Upper lobe of left lung (tissue), 6 donors: ENCODE data around the gene TFPI2. TPM values are rescaled to one million over a fixed set of nuclear protein-coding genes. Genes with fewer than 3 reads are reported as not detected.

ENCODE experiments used
- ATAC-seq, 2 donors: fragments of 200-7000 bp; cut with Tn5 transposase; one replicate each; pipeline ENCODE4 v1.9.1; 2022; ENCODE audit warnings: mild to moderate bottlenecking in 2 of 2, moderate library complexity in 2 of 2; ENCODE audit not compliant: low FRiP score in 2 of 2
- DNase-seq, 2 donors: peaks; one replicate each; pipeline ENCODE4 v3.0.0-alpha.2; 2019 to 2020
- H3K27ac ChIP-seq, 4 donors: fragments of 200-600 bp; sonication (generic); one replicate each; pipeline ENCODE4 v1.5.1; 2016 to 2019
- H3K27me3 ChIP-seq, 4 donors: fragments of 200-600 bp; sonication (generic); one replicate each; pipeline ENCODE4 v1.5.1; 2017 to 2019
- H3K36me3 ChIP-seq, 4 donors: fragments of 200-600 bp; sonication (generic); one replicate each; pipeline ENCODE4 v1.5.1; 2016 to 2019
- H3K4me1 ChIP-seq, 4 donors: fragments of 200-600 bp; sonication (generic); one replicate each; pipeline ENCODE4 v1.5.1; 2018 to 2019
- H3K4me3 ChIP-seq, 4 donors: fragments of 200-600 bp; sonication (generic); one replicate each; pipeline ENCODE4 v1.5.1; 2017 to 2019; ENCODE audit warnings: mild to moderate bottlenecking in 2 of 4, moderate library complexity in 1 of 4
- H3K9me3 ChIP-seq, 4 donors: fragments of 200-600 bp; sonication (generic); one replicate each; pipeline ENCODE4 v1.5.1; 2018 to 2019
- CTCF ChIP-seq, 6 experiments: fragments of 450-650 bp in 4 of 6; fragments of 200-600 bp in 2 of 6; sonication (generic) in 2 of 6; IDR thresholded peaks; one replicate each; pipeline ENCODE4 v1.5.1; 2016 to 2019; ENCODE audit warnings: antibody characterized with exemption in 6 of 6
- EP300 ChIP-seq, 4 donors: sonication (generic); formaldehyde crosslinking; IDR thresholded peaks; one replicate each; pipeline ENCODE4 v1.5.1; 2017; ENCODE audit warnings: antibody characterized with exemption in 4 of 4, control low read depth in 2 of 4
- POLR2A ChIP-seq, 4 donors: fragments of 450-650 bp; IDR thresholded peaks; one replicate each; pipeline ENCODE4 v1.5.1; 2016 to 2017; ENCODE audit warnings: antibody characterized with exemption in 4 of 4, mild to moderate bottlenecking in 2 of 4
- POLR2AphosphoS5 ChIP-seq, 2 donors: sonication (generic); formaldehyde crosslinking; IDR thresholded peaks; one replicate each; pipeline ENCODE4 v1.5.1; 2017; ENCODE audit warnings: antibody characterized with exemption in 2 of 2
- whole genome bisulfite sequencing, 2 donors: methylation state at CpG; one replicate each; pipeline ENCODE4 v1.1.5; 2017 to 2018; 5-methylcytosine and 5-hydroxymethylcytosine counted together
- small RNA-seq, 4 donors: library from RNA; depleted of rRNA; stranded (forward); fragments of <200 nt; gene quantifications; one replicate each; pipeline ENCODE3, GENCODE V24; 2016
- total RNA-seq, 6 donors: library from RNA; depleted of rRNA in 4 of 6; stranded (reverse); fragments of >200 nt in 4 of 6; gene quantifications; one replicate each; pipeline versions ENCODE4 v1.1.0 to v1.2.1, GENCODE V29; 2016 to 2021
- donor health status: DM: no; HTN: no; CAD: no; lungs with moderate emphysema.
- donor health status: DM: no; HTN: yes; CAD: no; lungs with severe emphysema.

Gene TFPI2
- total RNA-seq, 6 donors from 2014 or later: 1.8 to 7.6 (median 3.9) TPM; not detected in 2

- DNase-seq (no peak), ATAC-seq (no peak)
- H3K9me3 ChIP-seq: no peaks in the 10 kb centered on the region
- TF ChIP-seq EP300 (IDR thresholded peaks at IDR 0.05) (no peak), POLR2A (IDR thresholded peaks at IDR 0.05) (no peak), CTCF (IDR thresholded peaks at IDR 0.05) (no peak)
- no peak overlapping the region for H3K4me3 ChIP-seq
- H3K36me3 ChIP-seq: no peaks in the 10 kb centered on the region
- no peak overlapping the region for H3K27ac ChIP-seq
- H3K27me3 ChIP-seq: no peaks in the 10 kb centered on the region
- WGBS, 2 donors: 71 to 75% methylated on average over 1 of the region's 1 CpG
- H3K4me1 ChIP-seq: no peaks in the 10 kb centered on the region
Measured at GRCh38 chr7:93843260-93843659, 47.3 kb downstream of the TFPI2 start.

- Histone ChIP-seq H3K4me1 (no peaks in the 10 kb centered on the region), H3K4me3 (no peak overlapping the region), H3K36me3 (no peaks in the 10 kb centered on the region), H3K9me3 (no peaks in the 10 kb centered on the region), H3K27me3 (no peaks in the 10 kb centered on the region), H3K27ac (no peak overlapping the region)
- TF ChIP-seq CTCF (IDR thresholded peaks at IDR 0.05): no peak
- no peak for TF ChIP-seq POLR2A (IDR thresholded peaks at IDR 0.05)
- TF ChIP-seq EP300 (IDR thresholded peaks at IDR 0.05): no peak
- no peak for TF ChIP-seq POLR2AphosphoS5 (IDR thresholded peaks at IDR 0.05)
- no peak for ATAC-seq
- WGBS, 2 donors: 30 to 33% methylated on average over 1 of the region's 1 CpG
- no peak for DNase-seq
Measured at GRCh38 chr7:93838966-93839365, 51.6 kb downstream of the TFPI2 start.

- H3K27ac ChIP-seq: no peak overlapping the region
- H3K4me3 ChIP-seq: no peak overlapping the region
- no peaks in the 10 kb centered on the region for H3K4me1 ChIP-seq
- H3K27me3 ChIP-seq: no peaks in the 10 kb centered on the region
- no peak for DNase-seq
- no peaks in the 10 kb centered on the region for H3K36me3 ChIP-seq
- WGBS, 2 donors: 84 to 87% methylated on average over 3 of the region's 3 CpGs
- TF ChIP-seq POLR2AphosphoS5 (IDR thresholded peaks at IDR 0.05) (no peak), POLR2A (IDR thresholded peaks at IDR 0.05) (no peak), CTCF (IDR thresholded peaks at IDR 0.05) (no peak), EP300 (IDR thresholded peaks at IDR 0.05) (no peak)
- no peak for ATAC-seq
- H3K9me3 ChIP-seq: no peaks in the 10 kb centered on the region
Measured at GRCh38 chr7:93837245-93837644, 53.3 kb downstream of the TFPI2 start.

GRCh38 chr7:93836116-93836515 is 54.4 kb downstream of the TFPI2 start:
- Histone ChIP-seq H3K27me3 (no peaks in the 10 kb centered on the region), H3K4me1 (no peaks in the 10 kb centered on the region), H3K4me3 (no peak overlapping the region), H3K9me3 (no peaks in the 10 kb centered on the region), H3K27ac (no peak overlapping the region), H3K36me3 (no peaks in the 10 kb centered on the region)
- ATAC-seq: no peak
- WGBS, 2 donors: 49 to 56% methylated on average over 4 of the region's 4 CpGs
- TF ChIP-seq POLR2A (IDR thresholded peaks at IDR 0.05): no peak
- TF ChIP-seq EP300 (IDR thresholded peaks at IDR 0.05): no peak
- TF ChIP-seq POLR2AphosphoS5 (IDR thresholded peaks at IDR 0.05): no peak
- no peak for TF ChIP-seq CTCF (IDR thresholded peaks at IDR 0.05)
- DNase-seq: no peak

GRCh38 chr7:93835702-93836101 is 54.9 kb downstream of the TFPI2 start:
- DNase-seq: no peak
- 78 to 79% methylated on average over 1 of the region's 1 CpG for WGBS, 2 donors
- Histone ChIP-seq H3K4me3 (no peak overlapping the region), H3K4me1 (no peaks in the 10 kb centered on the region), H3K36me3 (no peaks in the 10 kb centered on the region), H3K27me3 (no peaks in the 10 kb centered on the region), H3K9me3 (no peaks in the 10 kb centered on the region), H3K27ac (no peak overlapping the region)
- no peak for ATAC-seq
- no peak for TF ChIP-seq POLR2A (IDR thresholded peaks at IDR 0.05)

Small RNA genes within 50 kb of the gene (small RNA-seq; reads per million reads assigned to genes)
- 0 reads per million in 4 donors for gene AC002076.2

Other genes starting within 250 kb of the TFPI2 start
- gene GNGT1, start 15.8 kb upstream of the TFPI2 start, total RNA-seq: not detected
- 10 to 100 TPM in 5 of 6 donors, 1 to 10 TPM in 1; 1.0 to 28.5 (median 15.8) TPM for gene GNG11, start 31.0 kb upstream of the TFPI2 start, total RNA-seq
- gene BET1, start 113.6 kb upstream of the TFPI2 start, total RNA-seq: 10 to 100 TPM; 11.7 to 39.2 (median 21.1) TPM